22Rv1 (cell line): Measurements from ENCODE around the gene TMPO.

Experiments used
- CTCF ChIP-seq: fragments of 450-650 bp; IDR thresholded peaks from 2 replicates; pipeline ENCODE4 v1.5.1; 2017; ENCODE audit warnings: mild to moderate bottlenecking
- ZFX ChIP-seq: fragments of 450-650 bp; IDR thresholded peaks from 2 replicates; pipeline ENCODE4 v1.6.1; 2017; ENCODE audit warnings: antibody characterized with exemption, borderline replicate concordance

- TF ChIP-seq CTCF (no peak), ZFX (no peak)
Observed at GRCh38 chr12:98503592-98504367, 11.6 kb upstream of the TMPO start.
